HepG2 (cell line): ENCODE results near the gene AHCYL2. TPM values are rescaled to one million over a fixed set of nuclear protein-coding genes. Genes with fewer than 3 reads are reported as not detected.

Source experiments
- ATAC-seq: fragments of 200-7000 bp; cut with Tn5 transposase; 3 replicates; pipeline ENCODE4 v1.9.1; 2020; ENCODE audit warnings: mild to moderate bottlenecking, moderate library complexity
- Bru-seq: library from RNA; stranded (reverse); fragments of 400-500 nt; gene quantifications from one replicate; lab custom pipeline; 2021; lab: Mats Ljungman, UMichigan
- BruChase-seq, 2 experiments: library from RNA; stranded (reverse); fragments of 400-500 nt; gene quantifications; one replicate each; lab custom pipeline; 2021; lab: Mats Ljungman, UMichigan
- BruUV-seq: library from RNA; stranded (reverse); fragments of 400-500 nt; replicated peaks from 2 replicates; lab custom pipeline; 2021; lab: Mats Ljungman, UMichigan
- CTCF ChIA-PET: fragments of 300-600 bp; formaldehyde crosslinking; extraction: SDS; loops from one replicate; lab custom pipeline; 2021; ENCODE audit warnings: low total read pairs, inconsistent platforms, low intra/inter-chr PET ratio; lab: Yijun Ruan, JAX
- POLR2A ChIA-PET: fragments of 350-600 bp; sonication (Branson Sonifier 250); formaldehyde crosslinking; loops from one replicate; lab custom pipeline; 2020; ENCODE audit warnings: antibody characterized with exemption, inconsistent platforms; lab: Yijun Ruan, JAX
- DNase-seq: peaks from one replicate; pipeline ENCODE4 v3.0.0-alpha.2; 2015; ENCODE audit warnings: low spot score
- FAIRE-seq: peaks from 3 replicates; lab custom pipeline; 2011; peaks lifted over from hg19 to GRCh38; lab: Jason Lieb, UNC
- H2AFZ ChIP-seq: one replicate; pipeline ENCODE4 v1.6.1; 2011; ENCODE audit warnings: low read length, inconsistent platforms
- H3K27ac ChIP-seq: fragments of 300-600 bp; 3 replicates; pipeline ENCODE4 v1.8.0; 2011; ENCODE audit warnings: mixed run types, mild to moderate bottlenecking, mixed read lengths, low read length, inconsistent platforms; ENCODE audit not compliant: insufficient read depth; ENCODE audit errors: extremely low read length
- H3K27me3 ChIP-seq, 2 experiments: fragments of 200-600 bp in 1 of 2; 2 replicates in 1 of 2; 3 replicates in 1 of 2; pipeline versions ENCODE4 v1.6.0 to v1.8.0; 2011; ENCODE audit warnings: low read length in 2 of 2, mild to moderate bottlenecking in 2 of 2, moderate library complexity in 2 of 2, inconsistent platforms in 1 of 2; ENCODE audit not compliant: insufficient read depth in 2 of 2, control insufficient read depth in 1 of 2
- H3K36me3 ChIP-seq, 2 experiments: fragments of 200-600 bp in 1 of 2; replicated peaks in 1 of 2; 2 replicates in 1 of 2; 3 replicates in 1 of 2; pipeline versions ENCODE4 v1.5.1 to v1.8.0; 2011; ENCODE audit warnings: low read length in 2 of 2, inconsistent platforms in 1 of 2; ENCODE audit not compliant: insufficient read depth in 2 of 2, control insufficient read depth in 1 of 2
- H3K4me1 ChIP-seq: 2 replicates; pipeline ENCODE4 v1.5.1; 2012; ENCODE audit warnings: low read length, inconsistent platforms; ENCODE audit not compliant: insufficient read depth
- H3K4me2 ChIP-seq: 2 replicates; pipeline ENCODE4 v1.6.0; 2011; ENCODE audit warnings: low read depth, low read length, inconsistent platforms
- H3K4me3 ChIP-seq, 3 experiments: fragments of 200-600 bp in 1 of 3; sonication (generic), shearing (Covaris generic) in 1 of 3; replicated peaks in 1 of 3; 2 replicates each; pipeline ENCODE4 v1.5.1; 2011 to 2016; ENCODE audit warnings: low read length in 3 of 3, inconsistent platforms in 2 of 3, low read depth in 2 of 3, mild to moderate bottlenecking in 2 of 3, control low read depth in 1 of 3, mixed read lengths in 1 of 3; ENCODE audit not compliant: insufficient read depth in 1 of 3
- H3K79me2 ChIP-seq: one replicate; pipeline ENCODE4 v1.6.1; 2011; ENCODE audit warnings: low read length, inconsistent platforms; ENCODE audit not compliant: insufficient read depth
- H3K9ac ChIP-seq: 2 replicates; pipeline ENCODE4 v1.6.0; 2011; ENCODE audit warnings: mild to moderate bottlenecking, low read depth, low read length, inconsistent platforms; ENCODE audit not compliant: insufficient read depth
- H3K9me3 ChIP-seq: 2 replicates; pipeline ENCODE4 v1.5.1; 2012; ENCODE audit warnings: mild to moderate bottlenecking, low read length
- H4K20me1 ChIP-seq: 2 replicates; pipeline ENCODE4 v1.6.0; 2011; ENCODE audit warnings: inconsistent platforms, mild to moderate bottlenecking, low read length, moderate library complexity; ENCODE audit not compliant: insufficient read depth
- ASH2L ChIP-seq: fragments of 300-600, 200-600 bp; sonication (generic); IDR thresholded peaks from 2 replicates; pipeline ENCODE4 v1.7.0; 2017; ENCODE audit warnings: low read depth, mild to moderate bottlenecking, moderate library complexity, mixed read lengths, low read length; ENCODE audit not compliant: insufficient read length
- ELF1 ChIP-seq: sonication (generic); formaldehyde crosslinking; IDR thresholded peaks from 2 replicates; pipeline ENCODE4 v1.4.0; 2020; ENCODE audit warnings: missing genetic modification reagents
- GABPA ChIP-seq, 2 experiments: IDR thresholded peaks; 2 replicates each; pipeline ENCODE4 v1.6.1; 2011 to 2016; ENCODE audit warnings: low read depth in 2 of 2, low read length in 1 of 2, missing biosample characterization in 1 of 2, missing genetic modification characterization in 1 of 2
- MYC ChIP-seq: sonication (generic); formaldehyde crosslinking; IDR thresholded peaks from 2 replicates; pipeline ENCODE4 v1.9.0; 2021; ENCODE audit warnings: missing genetic modification reagents, borderline replicate concordance
- PCBP1 ChIP-seq: fragments of 200-400 bp; formaldehyde crosslinking; IDR thresholded peaks from 2 replicates; pipeline ENCODE4 v1.6.1; 2017; ENCODE audit warnings: mild to moderate bottlenecking, low read depth, low read length, borderline replicate concordance
- RAD51 ChIP-seq: fragments of 450-650 bp; IDR thresholded peaks from 2 replicates; pipeline ENCODE4 v1.6.1; 2016; ENCODE audit warnings: borderline replicate concordance
- SOX6 ChIP-seq, 2 experiments: fragments of 450-650 bp in 1 of 2; sonication (generic) in 1 of 2; formaldehyde crosslinking in 1 of 2; IDR thresholded peaks; 2 replicates each; pipeline versions ENCODE4 v1.4.0 to v1.6.1; 2017 to 2020; ENCODE audit warnings: antibody characterized with exemption in 1 of 2, mild to moderate bottlenecking in 1 of 2, missing genetic modification reagents in 1 of 2
- ZNF614 ChIP-seq: IDR thresholded peaks from 2 replicates; pipeline ENCODE4 v1.6.1; 2018; ENCODE audit warnings: missing biosample characterization, missing genetic modification reagents, inconsistent platforms, borderline replicate concordance
- ZNF83 ChIP-seq: sonication (generic); formaldehyde crosslinking; IDR thresholded peaks from 2 replicates; pipeline ENCODE4 v1.4.0; 2020; ENCODE audit warnings: missing genetic modification reagents, mild to moderate bottlenecking, borderline replicate concordance
- ZNF839 ChIP-seq: sonication (generic); formaldehyde crosslinking; IDR thresholded peaks from 2 replicates; pipeline ENCODE4 v1.4.0; 2020; ENCODE audit warnings: missing genetic modification reagents, mild to moderate bottlenecking, borderline replicate concordance
- WGBS: methylation state at CpG from one replicate; pipeline ENCODE4 v1.1.6; 2017; ENCODE audit warnings: low lambda C conversion rate; 5-methylcytosine and 5-hydroxymethylcytosine counted together
- in situ Hi-C: cut with HindIII; loops from 2 replicates; pipeline ENCODE4 v1.10.0; 2017; ENCODE audit warnings: low pct_unique_long_range_greater_than_20kb; ENCODE audit not compliant: extremely low pct_ligation_motif_present
- intact Hi-C: fragments of 100-400 bp; cut with micrococcal nuclease; formaldehyde crosslinking; loops from one replicate; pipeline ENCODE4 v1.10.0; 2022; ENCODE audit not compliant: unreplicated experiment
- long read RNA-seq, 2 experiments: library from RNA in 1 of 2; library from polyadenylated mRNA in 1 of 2; stranded (forward) in 1 of 2; unstranded in 1 of 2; transcript quantifications; one replicate each; pipeline ENCODE4 v2.0.0, GENCODE V29; 2019 to 2022
- polyA minus RNA-seq, 3 experiments: library from RNA; depleted of rRNA, polyadenylated mRNA; stranded (reverse); fragments of >200 nt; gene quantifications; 2 replicates each; pipeline ENCODE4 v1.2.3, GENCODE V29; 2011; ENCODE audit warnings: low replicate concordance in 1 of 3
- polyA plus RNA-seq, 8 experiments: library from polyadenylated mRNA; depleted of rRNA in 3 of 8; stranded (reverse) in 7 of 8; unstranded in 1 of 8; fragments of >200 nt; fragmentation: Illumina TruSeq in 4 of 8; extraction: Trizol in 4 of 8; gene quantifications; 2 replicates each; pipeline versions ENCODE4 v1.2.1 to v1.2.3, GENCODE V29; 2011 to 2016; ENCODE audit warnings: low read depth in 4 of 8, missing spikeins in 1 of 8, mixed read lengths in 1 of 8; ENCODE audit not compliant: insufficient read depth in 1 of 8
- total RNA-seq, 5 experiments: library from RNA; depleted of rRNA; stranded (reverse); fragments of >200 nt; fragmentation: Illumina TruSeq; extraction: Trizol; gene quantifications; 2 replicates each; pipeline ENCODE4 v1.2.3, GENCODE V29; 2016; ENCODE audit warnings: low read depth in 1 of 5

Gene AHCYL2
- total RNA-seq (2016; rRNA removed; fragmentation: Illumina TruSeq; extraction: Trizol) (9.5 and 12.9 TPM in 2 replicates), polyA plus RNA-seq (2011; rRNA removed) (12.5 and 14.7 TPM in 2 replicates), polyA minus RNA-seq (2011; rRNA and poly(A)+ RNA removed; ENCODE audit: low replicate concordance) (30.7 and 36.9 TPM in 2 replicates), Bru-seq, nascent RNA (percentile 60 among the genes with signal in this experiment), BruChase-seq, experiment 1, labeled RNA remaining after a 6-hour chase (percentile 69 among the genes with signal in this experiment), BruChase-seq, experiment 2, labeled RNA remaining after a 2-hour chase (percentile 69 among the genes with signal in this experiment)
- total RNA-seq (2016; cell fraction: cytosol; rRNA removed; fragmentation: Illumina TruSeq; extraction: Trizol; ENCODE audit: low read depth) = 4.4 and 6.0 TPM in 2 replicates
- 10.6 and 14.1 TPM in 2 replicates for total RNA-seq (2016; cell fraction: insoluble cytoplasmic fraction; rRNA removed; fragmentation: Illumina TruSeq; extraction: Trizol)
- total RNA-seq (2016; cell fraction: membrane; rRNA removed; fragmentation: Illumina TruSeq; extraction: Trizol) = 4.9 and 5.6 TPM in 2 replicates
- total RNA-seq (2016; cell fraction: nucleus; rRNA removed; fragmentation: Illumina TruSeq; extraction: Trizol) = 13.2 and 15.2 TPM in 2 replicates
- polyA plus RNA-seq (2011; cell fraction: cytosol; rRNA removed) = 7.5 and 10.5 TPM in 2 replicates
- 11.3 TPM in 2 replicates for polyA plus RNA-seq (2011; cell fraction: nucleus; rRNA removed)
- 8.1 and 8.5 TPM in 2 replicates for polyA plus RNA-seq (2012)
- polyA plus RNA-seq (2016; cell fraction: cytosol; fragmentation: Illumina TruSeq; extraction: Trizol; ENCODE audit: low read depth) = 1.0 and 1.3 TPM in 2 replicates
- 9.3 and 10.0 TPM in 2 replicates for polyA plus RNA-seq (2016; cell fraction: insoluble cytoplasmic fraction; fragmentation: Illumina TruSeq; extraction: Trizol; ENCODE audit: low read depth)
- 2.6 TPM in 2 replicates for polyA plus RNA-seq (2016; cell fraction: membrane; fragmentation: Illumina TruSeq; extraction: Trizol; ENCODE audit: low read depth)
- 16.2 and 18.7 TPM in 2 replicates for polyA plus RNA-seq (2016; cell fraction: nucleus; fragmentation: Illumina TruSeq; extraction: Trizol; ENCODE audit: insufficient read depth, low read depth)
- 12.8 and 15.4 TPM in 2 replicates for polyA minus RNA-seq (2011; cell fraction: cytosol; rRNA and poly(A)+ RNA removed)
- polyA minus RNA-seq (2011; cell fraction: nucleus; rRNA and poly(A)+ RNA removed) = 9.8 and 14.9 TPM in 2 replicates
- long read RNA-seq, experiment 1 = 0 reads
- long read RNA-seq, experiment 2, full-length matches to known transcripts = 9 of 15 reads
- long read RNA-seq, experiment 2, partial matches to known transcripts = 1 of 15 reads
- long read RNA-seq, experiment 2, other reads (novel, unspliced or antisense) = 5 of 15 reads

DNA sequence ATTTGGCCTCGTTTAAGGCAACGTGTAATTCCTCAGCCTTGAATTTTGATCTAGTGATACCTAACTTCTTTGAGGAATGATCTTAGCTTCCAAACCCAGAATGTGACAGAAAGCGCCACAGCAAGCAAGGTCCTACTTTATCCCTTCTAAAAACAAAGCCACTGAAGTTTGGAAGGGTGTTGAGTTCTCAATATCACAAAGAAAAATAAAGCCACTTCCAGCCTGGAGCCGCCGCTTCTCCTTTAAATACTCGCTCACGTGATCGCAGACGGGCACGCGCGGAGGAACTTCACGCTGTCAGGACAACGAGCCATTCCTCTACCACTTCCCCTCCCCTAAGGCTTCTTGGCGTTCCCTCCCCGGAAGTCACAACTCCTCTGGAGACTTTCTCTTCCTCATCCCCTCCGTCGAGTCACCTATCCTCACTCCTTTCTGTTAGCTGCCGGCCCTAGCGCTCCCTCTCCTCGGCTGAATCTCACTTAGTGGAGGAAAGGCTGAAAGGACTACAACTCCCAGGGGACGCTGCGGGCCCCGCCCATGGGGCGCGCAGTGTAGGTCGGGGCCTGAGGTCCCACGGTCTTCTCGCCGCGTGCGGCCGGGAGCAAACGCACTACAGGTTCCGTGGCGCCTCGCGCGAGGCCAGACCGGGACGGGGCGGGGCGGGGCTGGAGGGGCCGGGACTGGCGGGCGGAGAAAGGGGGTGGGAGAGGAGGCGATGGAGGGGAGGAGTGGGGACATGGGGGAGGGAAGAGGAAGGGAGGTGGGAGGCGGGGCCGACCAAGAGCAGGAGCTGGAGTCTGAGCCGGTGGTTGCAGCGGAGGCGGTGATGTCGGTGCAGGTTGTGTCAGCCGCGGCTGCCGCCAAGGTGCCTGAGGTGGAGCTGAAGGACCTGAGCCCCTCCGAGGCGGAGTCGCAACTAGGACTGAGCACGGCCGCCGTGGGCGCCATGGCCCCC is at the start of gene AHCYL2:
AHCYL2 (plus strand) TSS at position 780 of the 955 bp plus-strand sequence.
- Histone ChIP-seq H3K27me3 (no peaks in the 10 kb centered on the region), H3K4me2 (peak within 1 kb of the TSS; percentile 81), H3K27ac (peak within 1 kb of the TSS; percentile 68), H3K79me2 (peaks cover 23% of the 10 kb centered on the region), H3K4me3 (peak within 1 kb of the TSS; percentile 76 to 97 (median 82)), H3K9ac (peak within 1 kb of the TSS; percentile 67), H3K36me3 (no peaks in the 10 kb centered on the region), H2AFZ (peak within 1 kb of the TSS; percentile 92), H3K9me3 (no peaks in the 10 kb centered on the region), H3K4me1 (peaks cover 28% of the 10 kb centered on the region), H4K20me1 (no peaks in the 10 kb centered on the region)
- under 1% methylated on average over 53 of the region's 63 CpGs for WGBS
- DNase-seq (peak; percentile 91), ATAC-seq (peak; percentile 96), FAIRE-seq (peak; percentile 67)
- ChIA-PET POLR2A (interaction anchor here (0.5 to 1.2 kb wide), 4 partner anchors 66 to 340 kb away, joined by 3 read pairs; partner anchors contain the start of gene TNPO3), CTCF (no interaction called here)
- BruUV-seq = no TSS peak
- intact Hi-C loops = loop anchor here (2.0 kb wide), 1 partner anchor 46 kb away; no protein-coding TSS in a partner anchor
- in situ Hi-C loops = no loop called here
- peak; percentile 41; the same call in 1 of the 2 replicates for TF ChIP-seq ZNF614 (CRISPR knock-in tag)
- TF ChIP-seq RAD51 = peak; percentile 59
- peak; percentile 70 for TF ChIP-seq ASH2L
- peak; percentile 89 for TF ChIP-seq ELF1 (CRISPR knock-in tag)
- no peak for TF ChIP-seq SOX6 (IDR thresholded peaks at IDR 0.05)
- TF ChIP-seq SOX6 (CRISPR knock-in tag; IDR thresholded peaks at IDR 0.05) = peak; percentile 62
- TF ChIP-seq MYC = peak; percentile 73; the same call in 1 of the 2 replicates
- TF ChIP-seq ZNF83 (CRISPR knock-in tag) = no peak
- 0 out of 2 replicates have a peak, but pooled peaks have one; percentile 52 for TF ChIP-seq ZNF839
- TF ChIP-seq GABPA (IDR thresholded peaks at IDR 0.05; ENCODE audit: low read depth, low read length) = peak; percentile 52
- TF ChIP-seq GABPA (CRISPR knock-in tag; IDR thresholded peaks at IDR 0.05; ENCODE audit: low read depth) = peak; percentile 85
- 0 out of 2 replicates have a peak, but pooled peaks have one; percentile 64 for TF ChIP-seq PCBP1
